ENCODE data around the gene FGD2.

FGD2 gene

DNA sequence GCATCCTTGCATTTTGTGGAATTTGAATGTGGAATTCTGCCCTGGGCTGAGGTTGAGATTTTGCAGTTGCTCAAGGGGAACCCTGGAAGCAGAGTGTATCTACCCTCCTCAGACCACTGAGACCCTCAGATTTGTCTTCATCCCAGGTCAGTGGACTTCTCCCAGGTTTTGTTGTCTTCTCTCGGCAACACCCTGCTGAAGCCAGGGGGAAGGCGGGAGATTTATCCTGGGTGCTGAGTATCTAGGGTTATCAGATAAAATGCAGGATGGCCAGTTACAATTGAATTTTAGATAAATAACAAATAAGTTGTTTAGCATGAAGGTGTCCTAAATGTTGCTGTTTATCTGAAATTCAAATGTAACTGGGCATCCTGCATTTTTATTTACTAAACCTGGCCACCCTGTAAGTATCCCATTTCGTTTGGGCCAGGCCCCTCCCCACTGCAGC, 43.0 kb downstream of the FGD2 start:
- Histone ChIP-seq H3K4me1 (ENCODE audit: control insufficient read depth, insufficient read depth, low read length) (peaks cover 13% of the 10 kb centered on the region), H3K27ac (ENCODE audit: low read length) (no peak overlapping the region), H3K9ac (ENCODE audit: low read length in 2 of 2) (no peak overlapping the region), H3K9me3 (ENCODE audit: control insufficient read depth in 2 of 2, low read length in 2 of 2) (no peaks in the 10 kb centered on the region), H3K4me3 (ENCODE audit: low read length in 2 of 2) (no peak overlapping the region), H3K36me3 (ENCODE audit: control insufficient read depth in 2 of 2, insufficient read depth in 2 of 2, low read length in 2 of 2) (no peaks in the 10 kb centered on the region), H3K27me3 (ENCODE audit: control insufficient read depth in 1 of 2, insufficient read depth in 2 of 2, low read length in 2 of 2) (peaks cover 0 to 2% of the 10 kb centered on the region in 2 donors)

DNA sequence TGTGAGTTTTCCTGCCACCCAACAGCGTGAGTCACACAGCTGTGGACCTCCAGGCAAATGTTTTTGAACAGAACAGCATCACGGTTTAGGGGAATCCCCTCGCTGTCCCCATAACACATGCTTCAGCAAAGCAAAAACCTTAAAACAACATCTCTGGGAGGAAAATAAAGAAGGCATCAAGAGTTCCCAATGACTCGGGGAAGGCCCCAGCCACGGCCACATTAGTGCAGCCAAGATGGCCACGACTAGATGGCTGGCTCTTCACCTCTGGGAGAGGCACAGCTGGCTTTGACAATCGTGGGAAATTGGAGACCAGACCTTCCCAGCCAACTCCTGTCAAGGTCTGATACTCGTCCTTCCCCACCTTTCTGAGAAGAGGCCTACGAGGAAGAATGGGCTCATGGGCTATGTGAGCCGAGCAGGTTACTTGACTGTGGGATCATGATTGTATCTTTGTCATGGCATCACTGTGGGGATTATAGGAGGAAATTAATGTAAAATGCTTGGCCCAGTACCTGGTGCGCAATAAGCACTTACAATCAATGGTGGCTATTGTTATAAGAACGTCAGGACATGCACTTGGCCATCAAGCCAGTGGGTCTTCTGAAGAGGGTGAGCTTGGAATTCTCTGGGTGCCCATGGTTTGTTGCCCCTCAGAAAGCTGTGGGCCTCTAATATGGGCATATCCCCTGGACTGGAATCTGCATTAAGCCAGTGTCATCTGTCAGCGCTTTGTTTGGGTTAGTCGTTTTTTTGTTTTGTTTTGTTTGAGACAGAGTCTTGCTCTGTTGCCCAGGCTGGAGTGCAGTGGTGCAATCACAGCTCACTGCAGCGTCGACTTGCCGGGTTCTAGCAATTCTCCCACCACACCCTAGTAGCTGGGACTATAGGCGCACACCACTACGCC, 43.6 kb downstream of the FGD2 start:
- Histone ChIP-seq H3K27ac (ENCODE audit: low read length) (no peak overlapping the region), H3K36me3 (ENCODE audit: control insufficient read depth in 2 of 2, insufficient read depth in 2 of 2, low read length in 2 of 2) (no peaks in the 10 kb centered on the region), H3K9ac (ENCODE audit: low read length in 2 of 2) (no peak overlapping the region), H3K9me3 (ENCODE audit: control insufficient read depth in 2 of 2, low read length in 2 of 2) (no peaks in the 10 kb centered on the region), H3K27me3 (ENCODE audit: control insufficient read depth in 1 of 2, insufficient read depth in 2 of 2, low read length in 2 of 2) (peaks cover 0 to 2% of the 10 kb centered on the region in 2 donors), H3K4me1 (ENCODE audit: control insufficient read depth, insufficient read depth, low read length) (peaks cover 13% of the 10 kb centered on the region), H3K4me3 (ENCODE audit: low read length in 2 of 2) (no peak overlapping the region)

DNA sequence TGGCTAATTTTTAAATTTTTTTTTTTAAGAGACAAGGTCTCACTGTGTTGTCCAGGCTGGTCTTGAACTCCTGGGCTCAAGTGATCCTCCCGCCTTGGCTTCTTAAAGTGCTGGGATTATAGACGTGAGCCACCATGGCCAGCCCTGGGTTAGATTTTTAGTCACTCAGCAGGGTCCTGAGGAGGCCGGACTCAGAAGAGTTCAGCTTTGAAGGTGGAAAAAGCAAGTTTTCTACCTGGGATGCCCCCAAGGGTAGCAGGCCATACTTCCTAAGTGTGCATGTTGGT, 44.2 kb downstream of the FGD2 start:
- Histone ChIP-seq H3K9me3 (ENCODE audit: control insufficient read depth in 2 of 2, low read length in 2 of 2) (no peaks in the 10 kb centered on the region), H3K4me3 (ENCODE audit: low read length in 2 of 2) (no peak overlapping the region), H3K9ac (ENCODE audit: low read length in 2 of 2) (no peak overlapping the region), H3K36me3 (ENCODE audit: control insufficient read depth in 2 of 2, insufficient read depth in 2 of 2, low read length in 2 of 2) (no peaks in the 10 kb centered on the region), H3K4me1 (ENCODE audit: control insufficient read depth, insufficient read depth, low read length) (peaks cover 13% of the 10 kb centered on the region), H3K27me3 (ENCODE audit: control insufficient read depth in 1 of 2, insufficient read depth in 2 of 2, low read length in 2 of 2) (peaks cover 0 to 2% of the 10 kb centered on the region in 2 donors), H3K27ac (ENCODE audit: low read length) (no peak overlapping the region)

DNA sequence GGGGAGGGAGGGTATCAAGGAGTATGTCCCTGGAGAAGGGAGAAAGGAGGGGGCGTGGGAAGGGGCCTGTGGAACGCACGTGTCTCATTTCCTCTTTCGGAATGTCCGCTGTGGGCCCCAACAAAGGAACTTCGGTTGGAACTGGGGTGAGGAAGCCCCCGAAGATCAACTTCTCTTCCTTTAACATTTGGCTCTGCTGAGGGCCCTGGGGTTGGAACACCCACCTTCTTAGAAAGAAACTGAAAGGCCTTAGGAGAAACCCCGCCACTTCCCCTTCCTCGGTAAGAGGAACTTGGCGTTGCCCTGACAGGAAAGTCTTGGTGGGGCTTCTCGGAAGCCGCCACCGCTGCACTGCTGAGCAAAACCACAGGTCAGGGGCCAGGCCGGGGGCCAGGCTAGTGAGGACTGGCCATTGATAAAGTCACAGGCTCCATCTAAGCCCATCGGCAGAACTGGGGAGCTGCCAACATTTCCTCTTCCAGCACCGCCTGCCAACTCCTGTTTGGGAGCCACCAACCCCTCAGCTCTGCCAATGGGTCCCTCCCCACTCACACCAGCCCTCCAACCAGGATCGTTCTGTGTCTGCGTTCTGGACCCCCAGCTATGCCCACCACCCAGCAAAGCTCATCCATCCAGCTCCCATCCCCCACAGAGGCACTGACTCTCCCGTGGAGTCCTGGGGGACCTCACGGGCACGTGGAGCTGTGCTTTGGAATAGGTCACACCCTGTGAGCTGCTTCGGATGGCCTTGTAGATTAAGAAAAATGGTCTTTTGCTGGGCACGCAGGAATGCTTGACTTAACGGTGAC, 44.8 kb downstream of the FGD2 start:
- no peak overlapping the region for H3K27ac ChIP-seq (ENCODE audit: low read length)
- peaks cover 0 to 2% of the 10 kb centered on the region in 2 donors for H3K27me3 ChIP-seq (ENCODE audit: control insufficient read depth in 1 of 2, insufficient read depth in 2 of 2, low read length in 2 of 2)
- H3K9me3 ChIP-seq (ENCODE audit: control insufficient read depth in 2 of 2, low read length in 2 of 2), result no peaks in the 10 kb centered on the region
- no peaks in the 10 kb centered on the region for H3K36me3 ChIP-seq (ENCODE audit: control insufficient read depth in 2 of 2, insufficient read depth in 2 of 2, low read length in 2 of 2)
- H3K9ac ChIP-seq (ENCODE audit: low read length in 2 of 2), result no peak overlapping the region
- H3K4me3 ChIP-seq (ENCODE audit: low read length in 2 of 2), result no peak overlapping the region
- peaks cover 13% of the 10 kb centered on the region for H3K4me1 ChIP-seq (ENCODE audit: control insufficient read depth, insufficient read depth, low read length)

DNA sequence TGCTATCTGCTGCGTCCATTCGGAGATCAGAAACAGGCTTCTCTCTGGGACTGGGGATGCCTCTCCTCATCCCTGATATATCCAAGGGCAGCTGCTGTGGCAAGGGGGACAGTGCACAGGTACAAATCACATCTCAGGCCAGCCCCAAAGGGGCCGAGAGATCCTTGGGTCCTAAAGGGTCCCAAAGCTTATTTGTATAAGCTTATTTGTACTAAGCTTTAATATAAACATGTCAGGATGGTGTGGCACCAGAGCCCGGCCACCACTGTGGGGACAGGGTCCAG, 45.3 kb downstream of the FGD2 start:
- H3K27ac ChIP-seq (ENCODE audit: low read length), result no peak overlapping the region
- no peak overlapping the region for H3K9ac ChIP-seq (ENCODE audit: low read length in 2 of 2)
- no peaks in the 10 kb centered on the region for H3K9me3 ChIP-seq (ENCODE audit: control insufficient read depth in 2 of 2, low read length in 2 of 2)
- no peak overlapping the region for H3K4me3 ChIP-seq (ENCODE audit: low read length in 2 of 2)
- H3K36me3 ChIP-seq (ENCODE audit: control insufficient read depth in 2 of 2, insufficient read depth in 2 of 2, low read length in 2 of 2), result no peaks in the 10 kb centered on the region
- peaks cover 13% of the 10 kb centered on the region for H3K4me1 ChIP-seq (ENCODE audit: control insufficient read depth, insufficient read depth, low read length)
- H3K27me3 ChIP-seq (ENCODE audit: control insufficient read depth in 1 of 2, insufficient read depth in 2 of 2, low read length in 2 of 2), result peaks cover 0 to 2% of the 10 kb centered on the region in 2 donors

DNA sequence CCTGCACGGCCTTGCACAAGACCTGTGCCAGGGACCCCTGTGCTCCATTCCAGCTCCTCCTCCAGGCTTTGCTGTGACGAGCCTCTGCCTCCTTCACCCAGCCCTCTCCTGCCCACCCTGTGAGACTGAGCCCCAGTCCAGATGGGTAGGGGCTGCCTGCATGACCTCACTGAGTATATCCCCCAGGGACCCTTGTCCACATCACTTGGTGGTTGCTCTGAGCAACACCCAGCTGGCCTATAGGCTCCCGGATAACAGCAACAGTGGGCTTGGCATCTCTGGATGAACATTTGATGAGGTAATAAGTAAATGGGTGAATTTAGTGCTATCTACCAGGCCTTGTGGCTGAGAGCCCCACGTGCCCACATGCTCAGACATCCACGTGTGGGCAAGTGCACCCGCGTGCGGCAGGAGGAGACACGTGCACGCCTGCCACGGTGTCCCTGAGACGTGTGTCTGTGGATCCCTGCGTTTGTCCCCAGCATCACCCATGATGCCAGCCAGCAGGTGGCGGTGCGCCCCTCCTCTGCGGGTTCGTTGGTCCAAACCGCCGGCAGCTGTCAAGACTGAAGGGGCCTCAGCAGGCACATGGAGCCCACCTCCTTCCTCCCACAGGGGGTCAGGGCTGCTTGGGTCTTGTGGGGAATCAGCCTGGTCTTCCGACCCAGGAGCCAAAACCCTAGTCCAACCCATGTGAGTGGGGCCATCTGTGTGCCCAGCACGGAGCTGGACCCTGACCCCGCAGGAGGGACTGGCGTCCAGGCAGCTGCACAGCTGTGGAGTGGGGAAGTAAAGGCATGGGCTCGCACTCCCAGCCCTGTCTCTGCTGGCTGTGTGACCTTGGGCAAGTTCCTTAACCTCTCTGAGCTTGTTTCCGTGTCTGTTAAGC, 45.9 kb downstream of the FGD2 start:
- Histone ChIP-seq H3K4me3 (ENCODE audit: low read length in 2 of 2) (peak overlapping the region in 1 of 2 donors; percentile 22), H3K4me1 (ENCODE audit: control insufficient read depth, insufficient read depth, low read length) (peaks cover 13% of the 10 kb centered on the region), H3K27me3 (ENCODE audit: control insufficient read depth in 1 of 2, insufficient read depth in 2 of 2, low read length in 2 of 2) (peaks cover 0 to 2% of the 10 kb centered on the region in 2 donors), H3K36me3 (ENCODE audit: control insufficient read depth in 2 of 2, insufficient read depth in 2 of 2, low read length in 2 of 2) (no peaks in the 10 kb centered on the region), H3K27ac (ENCODE audit: low read length) (no peak overlapping the region), H3K9ac (ENCODE audit: low read length in 2 of 2) (no peak overlapping the region), H3K9me3 (ENCODE audit: control insufficient read depth in 2 of 2, low read length in 2 of 2) (no peaks in the 10 kb centered on the region)

DNA sequence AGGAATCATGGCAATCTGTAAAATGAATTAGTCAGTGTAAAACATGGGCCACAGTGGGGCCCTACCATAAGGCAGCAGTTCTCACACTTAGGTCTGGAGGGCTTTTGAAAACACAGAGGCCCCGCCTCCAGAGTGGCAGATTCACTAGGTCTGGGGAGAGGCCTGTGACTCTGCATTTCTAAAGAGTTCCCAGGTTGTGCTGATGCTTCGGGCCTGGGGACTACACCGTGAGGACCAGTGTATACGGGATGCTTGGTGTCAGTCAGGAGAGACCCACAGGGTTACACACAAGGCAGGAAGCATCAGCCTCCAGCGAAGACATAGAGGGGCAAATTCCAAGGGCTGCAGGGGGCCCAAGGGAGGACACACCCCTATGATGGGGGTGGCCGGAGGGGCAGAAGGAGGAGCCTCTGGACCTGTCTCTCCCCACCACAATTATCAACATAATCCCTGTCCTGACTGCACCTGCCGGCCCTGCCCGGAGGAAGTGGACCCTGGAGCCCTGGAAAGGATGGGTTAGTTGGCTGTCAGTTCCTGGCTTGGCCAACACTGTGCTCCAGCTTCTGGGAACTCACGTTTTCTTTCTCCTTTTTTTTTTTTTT, 46.7 kb downstream of the FGD2 start:
- peaks cover 13% of the 10 kb centered on the region for H3K4me1 ChIP-seq (ENCODE audit: control insufficient read depth, insufficient read depth, low read length)
- H3K36me3 ChIP-seq (ENCODE audit: control insufficient read depth in 2 of 2, insufficient read depth in 2 of 2, low read length in 2 of 2), result no peaks in the 10 kb centered on the region
- no peaks in the 10 kb centered on the region for H3K9me3 ChIP-seq (ENCODE audit: control insufficient read depth in 2 of 2, low read length in 2 of 2)
- no peak overlapping the region for H3K4me3 ChIP-seq (ENCODE audit: low read length in 2 of 2)
- peaks cover 0 to 2% of the 10 kb centered on the region in 2 donors for H3K27me3 ChIP-seq (ENCODE audit: control insufficient read depth in 1 of 2, insufficient read depth in 2 of 2, low read length in 2 of 2)
- H3K27ac ChIP-seq (ENCODE audit: low read length), result no peak overlapping the region
- no peak overlapping the region for H3K9ac ChIP-seq (ENCODE audit: low read length in 2 of 2)

DNA sequence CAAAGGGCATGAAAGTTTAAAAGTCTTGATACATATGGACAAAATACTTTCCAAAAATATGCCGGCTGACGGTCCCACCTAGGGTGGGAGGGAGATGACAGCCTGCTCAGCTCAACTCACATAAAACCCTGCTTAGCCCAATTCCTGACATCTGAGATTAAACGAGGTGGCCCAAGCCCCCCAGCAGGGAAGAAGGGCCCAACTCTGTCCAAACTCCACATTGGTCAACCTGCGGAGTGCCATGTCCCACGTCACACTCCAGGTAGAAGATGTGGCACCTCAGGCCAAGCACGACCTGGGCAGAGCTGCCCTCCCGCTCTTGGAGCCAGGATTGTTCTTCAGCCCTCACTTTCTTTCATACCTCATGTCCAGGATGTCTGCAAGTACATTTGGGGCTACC, 48.2 kb downstream of the FGD2 start:
- Histone ChIP-seq H3K9me3 (ENCODE audit: control insufficient read depth in 2 of 2, low read length in 2 of 2) (no peaks in the 10 kb centered on the region), H3K27me3 (ENCODE audit: control insufficient read depth in 1 of 2, insufficient read depth in 2 of 2, low read length in 2 of 2) (peaks cover 0 to 2% of the 10 kb centered on the region in 2 donors), H3K9ac (ENCODE audit: low read length in 2 of 2) (no peak overlapping the region), H3K4me1 (ENCODE audit: control insufficient read depth, insufficient read depth, low read length) (peaks cover 13% of the 10 kb centered on the region), H3K27ac (ENCODE audit: low read length) (no peak overlapping the region), H3K36me3 (ENCODE audit: control insufficient read depth in 2 of 2, insufficient read depth in 2 of 2, low read length in 2 of 2) (no peaks in the 10 kb centered on the region), H3K4me3 (ENCODE audit: low read length in 2 of 2) (no peak overlapping the region)

DNA sequence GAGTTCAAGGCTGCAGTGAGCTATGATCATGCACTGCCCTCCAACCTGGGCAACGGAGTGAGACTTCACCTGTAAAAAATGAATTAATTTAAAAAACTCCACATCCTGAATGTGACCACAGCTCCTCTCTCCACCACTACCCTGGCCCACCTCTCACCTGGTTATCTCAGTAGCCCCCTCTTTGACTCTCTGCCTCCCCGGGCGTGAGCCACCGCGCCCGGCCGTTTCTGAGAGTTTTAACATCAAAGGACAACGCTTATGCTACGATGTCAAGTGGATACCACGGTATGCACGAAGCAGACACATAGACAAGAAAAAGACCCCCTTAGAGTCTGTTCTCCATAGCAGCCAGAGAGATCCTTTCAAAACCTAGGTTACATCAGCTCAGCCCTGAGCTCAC, 48.7 kb downstream of the FGD2 start:
- Histone ChIP-seq H3K27me3 (ENCODE audit: control insufficient read depth in 1 of 2, insufficient read depth in 2 of 2, low read length in 2 of 2) (peaks cover 0 to 2% of the 10 kb centered on the region in 2 donors), H3K9me3 (ENCODE audit: control insufficient read depth in 2 of 2, low read length in 2 of 2) (no peaks in the 10 kb centered on the region), H3K27ac (ENCODE audit: low read length) (no peak overlapping the region), H3K4me1 (ENCODE audit: control insufficient read depth, insufficient read depth, low read length) (peaks cover 11% of the 10 kb centered on the region), H3K4me3 (ENCODE audit: low read length in 2 of 2) (no peak overlapping the region), H3K9ac (ENCODE audit: low read length in 2 of 2) (no peak overlapping the region), H3K36me3 (ENCODE audit: control insufficient read depth in 2 of 2, insufficient read depth in 2 of 2, low read length in 2 of 2) (no peaks in the 10 kb centered on the region)

DNA sequence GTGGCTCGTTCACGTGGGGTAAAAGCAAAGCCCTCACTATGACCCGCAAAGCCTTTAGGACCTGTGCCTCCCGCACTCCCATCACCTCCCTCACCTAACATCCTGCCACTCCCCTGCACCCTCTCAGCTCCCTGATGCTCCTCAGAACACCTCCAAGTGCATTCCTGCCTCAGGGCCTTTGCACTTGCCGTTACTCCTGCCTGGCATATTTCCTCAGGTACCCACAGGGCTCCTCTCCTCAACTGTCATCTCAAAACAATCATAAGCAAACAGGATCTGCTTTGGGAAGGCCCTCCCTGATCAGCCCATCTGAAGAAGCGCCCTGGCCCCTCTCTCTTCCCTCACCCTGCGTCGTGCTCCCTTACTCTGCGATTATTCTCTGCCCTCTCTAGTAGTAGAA, 49.1 kb downstream of the FGD2 start:
- H3K36me3 ChIP-seq (ENCODE audit: control insufficient read depth in 2 of 2, insufficient read depth in 2 of 2, low read length in 2 of 2), result no peaks in the 10 kb centered on the region
- no peak overlapping the region for H3K4me3 ChIP-seq (ENCODE audit: low read length in 2 of 2)
- H3K9ac ChIP-seq (ENCODE audit: low read length in 2 of 2), result no peak overlapping the region
- H3K27me3 ChIP-seq (ENCODE audit: control insufficient read depth in 1 of 2, insufficient read depth in 2 of 2, low read length in 2 of 2), result peaks cover 0 to 2% of the 10 kb centered on the region in 2 donors
- no peak overlapping the region for H3K27ac ChIP-seq (ENCODE audit: low read length)
- no peaks in the 10 kb centered on the region for H3K9me3 ChIP-seq (ENCODE audit: control insufficient read depth in 2 of 2, low read length in 2 of 2)
- H3K4me1 ChIP-seq (ENCODE audit: control insufficient read depth, insufficient read depth, low read length), result peaks cover 14% of the 10 kb centered on the region

All from stomach smooth muscle (tissue), 2 donors.